HG03457 (cell line): ENCODE data around the gene SOX3.

Source experiments
- ATAC-seq: cut with Tn5 transposase; IDR thresholded peaks from one replicate; pipeline ENCODE4 v1.9.1; 2021; ENCODE audit warnings: moderate number of reproducible peaks; ENCODE audit not compliant: unreplicated experiment

SOX3 gene

GRCh38 chrX:140500441-140500840 lies 4.4 kb downstream of the SOX3 start:
- no peak for ATAC-seq

- no peak for ATAC-seq
Observed at GRCh38 chrX:140495739-140496138, 9.1 kb downstream of the SOX3 start.

GRCh38 chrX:140492066-140492994 lies 12.5 kb downstream of the SOX3 start:
- ATAC-seq: no peak

- ATAC-seq: no peak
Observed at GRCh38 chrX:140480765-140481164, 24.1 kb downstream of the SOX3 start.

GRCh38 chrX:140477987-140478386 lies 26.9 kb downstream of the SOX3 start:
- no peak for ATAC-seq

GRCh38 chrX:140475025-140475424 lies 29.8 kb downstream of the SOX3 start:
- no peak for ATAC-seq

GRCh38 chrX:140467211-140467610 lies 37.7 kb downstream of the SOX3 start:
- ATAC-seq: no peak
